Measurements from ENCODE around the gene SPRYD7. TPM values are rescaled to one million over a fixed set of nuclear protein-coding genes. Genes with fewer than 3 reads are reported as not detected.

Gene SPRYD7
- total and polyA plus RNA-seq, 12 donors: 10.0 to 14.4 (median 12.5) TPM

DNA sequence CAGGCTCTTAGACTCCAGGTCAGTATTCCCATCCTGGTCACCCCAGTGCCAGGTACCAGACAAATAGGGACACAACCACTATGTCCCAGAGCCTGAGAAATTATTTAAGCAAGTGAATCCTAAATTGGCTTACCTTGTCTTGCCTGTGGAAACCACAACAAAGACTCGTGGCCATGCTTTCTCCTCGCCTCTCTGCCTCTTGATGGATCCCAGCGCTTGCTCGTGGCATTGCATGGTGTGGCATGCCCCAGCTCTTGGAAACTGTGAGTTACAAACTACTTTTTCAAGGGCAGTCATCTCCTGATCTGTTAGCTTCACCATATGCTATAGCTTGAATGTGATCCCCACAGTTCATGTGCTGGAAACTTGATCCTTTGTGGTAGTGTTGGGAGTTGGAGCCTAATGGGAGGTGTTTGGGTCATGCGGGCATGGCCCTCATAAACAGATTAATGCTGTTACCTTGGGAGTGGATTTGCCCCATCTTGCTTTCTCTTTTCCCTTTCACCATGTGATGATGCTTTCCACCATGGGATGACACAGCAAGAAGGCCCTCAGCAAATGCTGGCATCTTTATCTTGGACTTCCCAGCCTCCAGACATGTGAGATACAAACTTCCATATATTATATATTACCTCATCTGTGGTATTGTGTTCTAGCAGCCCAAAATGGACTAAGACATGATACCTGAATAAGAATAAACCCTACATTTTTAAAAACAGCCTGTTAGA, 31.2 kb downstream of the SPRYD7 start:
- DNase-seq (no peak), ATAC-seq (no peak)
- no peak for TF ChIP-seq CTCF (IDR thresholded peaks at IDR 0.05)
- Histone ChIP-seq H3K36me3 (no peaks in the 10 kb centered on the region), H3K27ac (no peak overlapping the region), H3K4me1 (no peaks in the 10 kb centered on the region), H3K4me3 (no peak overlapping the region), H3K9me3 (no peaks in the 10 kb centered on the region), H3K27me3 (no peaks in the 10 kb centered on the region)
- 94 to 96% methylated on average over 5 of the region's 5 CpGs for WGBS, 2 donors
- intact Hi-C loops (cut with DNase I): no loop called here

GRCh38 chr13:49898792-49899191, 37.3 kb downstream of the SPRYD7 start:
- WGBS, 2 donors: 84 to 88% methylated on average over 8 of the region's 8 CpGs
- DNase-seq (no peak), ATAC-seq (no peak)
- no peak overlapping the region for H3K4me3 ChIP-seq
- H3K27me3 ChIP-seq: no peaks in the 10 kb centered on the region
- H3K27ac ChIP-seq: no peak overlapping the region
- H3K9me3 ChIP-seq: no peaks in the 10 kb centered on the region
- intact Hi-C loops (cut with DNase I): no loop called here
- no peaks in the 10 kb centered on the region for H3K36me3 ChIP-seq
- TF ChIP-seq CTCF (IDR thresholded peaks at IDR 0.05): no peak
- H3K4me1 ChIP-seq: no peaks in the 10 kb centered on the region

- Histone ChIP-seq H3K27ac (no peak overlapping the region), H3K4me1 (no peaks in the 10 kb centered on the region), H3K36me3 (no peaks in the 10 kb centered on the region), H3K27me3 (no peaks in the 10 kb centered on the region), H3K9me3 (no peaks in the 10 kb centered on the region), H3K4me3 (no peak overlapping the region)
- ATAC-seq: no peak
- TF ChIP-seq CTCF (IDR thresholded peaks at IDR 0.05): no peak
- DNase-seq: no peak
- intact Hi-C loops (cut with DNase I): no loop called here
- 76 to 83% methylated on average over 3 of the region's 3 CpGs for WGBS, 2 donors
Measured at GRCh38 chr13:49897713-49898112, 38.4 kb downstream of the SPRYD7 start.

DNA sequence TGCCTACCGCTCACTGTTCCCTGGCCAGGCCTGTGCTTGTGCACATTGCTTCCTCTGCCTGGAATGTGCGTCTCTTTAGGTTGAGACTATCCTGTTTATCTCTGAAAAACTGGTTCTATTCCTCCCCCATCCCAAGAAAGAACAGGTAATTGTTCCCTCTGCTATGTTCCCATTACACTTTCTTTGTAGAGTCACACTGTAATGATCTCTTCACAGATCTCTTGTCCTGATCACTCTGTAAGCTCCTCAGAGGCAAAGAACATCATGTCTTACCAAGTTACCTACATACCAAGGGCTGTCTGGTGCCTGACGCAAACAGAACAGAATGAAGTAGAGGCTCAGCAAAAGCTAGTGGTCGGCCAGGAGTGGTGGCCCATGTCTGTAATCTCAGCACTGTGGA, 40.3 kb downstream of the SPRYD7 start:
- TF ChIP-seq CTCF (IDR thresholded peaks at IDR 0.05): no peak
- H3K9me3 ChIP-seq: no peaks in the 10 kb centered on the region
- WGBS, 2 donors: 92 to 93% methylated on average over 4 of the region's 4 CpGs
- H3K4me3 ChIP-seq: no peak overlapping the region
- no peak for ATAC-seq
- no peaks in the 10 kb centered on the region for H3K4me1 ChIP-seq
- intact Hi-C loops (cut with DNase I): no loop called here
- no peaks in the 10 kb centered on the region for H3K36me3 ChIP-seq
- DNase-seq: no peak
- no peak overlapping the region for H3K27ac ChIP-seq
- H3K27me3 ChIP-seq: no peaks in the 10 kb centered on the region

Measured in heart right ventricle (tissue), 16 donors.